MCF 10A (cell line): Measurements from ENCODE around the gene PBOV1. TPM values are rescaled to one million over a fixed set of nuclear protein-coding genes. Genes with fewer than 3 reads are reported as not detected.

Experiments
- BruUV-seq: library from RNA; stranded (reverse); fragments of 400-500 nt; replicated peaks from 2 replicates; lab custom pipeline; 2021; lab: Mats Ljungman, UMichigan
- CTCF ChIA-PET: fragments of 300-600 bp; sonication (Branson Sonifier 250); formaldehyde crosslinking; extraction: SDS; loops from one replicate; lab custom pipeline; 2021; ENCODE audit warnings: antibody characterized with exemption, inconsistent platforms; lab: Yijun Ruan, JAX
- POLR2A ChIA-PET: fragments of 300-600, 350-650 bp; sonication (Branson Sonifier 250); formaldehyde crosslinking; extraction: SDS; loops from one replicate; lab custom pipeline; 2020; ENCODE audit warnings: antibody characterized with exemption, inconsistent platforms; lab: Yijun Ruan, JAX
- DNase-seq: peaks from one replicate; pipeline ENCODE4 v3.0.0-alpha.2; 2018; ENCODE audit not compliant: unreplicated experiment
- H3K27ac Mint-ChIP-seq: one replicate; pipeline ENCODE4 v1.8.0; 2022; ENCODE audit warnings: mild to moderate bottlenecking, low read depth, mixed read lengths; ENCODE audit not compliant: unreplicated experiment
- H3K27me3 Mint-ChIP-seq: one replicate; pipeline ENCODE4 v1.8.0; 2022; ENCODE audit warnings: mixed read lengths; ENCODE audit not compliant: insufficient read depth, unreplicated experiment
- H3K36me3 Mint-ChIP-seq: one replicate; pipeline ENCODE4 v1.8.0; 2022; ENCODE audit warnings: mild to moderate bottlenecking, moderate library complexity, mixed read lengths; ENCODE audit not compliant: insufficient read depth, unreplicated experiment
- H3K4me1 Mint-ChIP-seq: one replicate; pipeline ENCODE4 v1.8.0; 2022; ENCODE audit warnings: mixed read lengths; ENCODE audit not compliant: insufficient read depth, unreplicated experiment
- H3K4me3 Mint-ChIP-seq: one replicate; pipeline ENCODE4 v1.8.0; 2022; ENCODE audit warnings: mild to moderate bottlenecking, moderate library complexity, mixed read lengths; ENCODE audit not compliant: unreplicated experiment
- H3K9me3 Mint-ChIP-seq: one replicate; pipeline ENCODE4 v1.8.0; 2022; ENCODE audit warnings: mixed read lengths; ENCODE audit not compliant: unreplicated experiment
- CTCF ChIP-seq: fragments of 200-600 bp; IDR thresholded peaks from one replicate; pipeline ENCODE4 v1.8.0; 2022; ENCODE audit warnings: antibody characterized with exemption, mild to moderate bottlenecking; ENCODE audit not compliant: unreplicated experiment
- intact Hi-C: fragments of 100-400 bp; cut with micrococcal nuclease; formaldehyde crosslinking; loops from 2 replicates; pipeline ENCODE4 v1.14.1; 2022
- total RNA-seq: library from RNA; stranded (reverse); gene quantifications from 2 replicates; pipeline ENCODE4 v1.2.3, GENCODE V29; 2022

The PBOV1 gene
- total RNA-seq, 1 experiment from 2014 or later, result not detected

GRCh38 chr6:138187156-138187555 is 31.1 kb downstream of the PBOV1 start:
- TF ChIP-seq CTCF, result no peak
- no peaks in the 10 kb centered on the region for H3K4me1 Mint-ChIP-seq
- no peaks in the 10 kb centered on the region for H3K27me3 Mint-ChIP-seq
- intact Hi-C loops, result no loop called here
- no peak overlapping the region for H3K4me3 Mint-ChIP-seq
- ChIA-PET CTCF (interaction anchor here (0.8 kb wide), 1 partner anchor 8 kb away, joined by 4 read pairs; no protein-coding TSS in a partner anchor), POLR2A (no interaction called here)
- H3K9me3 Mint-ChIP-seq, result no peaks in the 10 kb centered on the region
- DNase-seq, result no peak
- H3K27ac Mint-ChIP-seq, result no peak overlapping the region
- BruUV-seq, result no TSS peak
- H3K36me3 Mint-ChIP-seq, result no peaks in the 10 kb centered on the region

- no peaks in the 10 kb centered on the region for H3K36me3 Mint-ChIP-seq
- no peak for TF ChIP-seq CTCF
- H3K27ac Mint-ChIP-seq, result no peak overlapping the region
- H3K27me3 Mint-ChIP-seq, result no peaks in the 10 kb centered on the region
- no peaks in the 10 kb centered on the region for H3K4me1 Mint-ChIP-seq
- DNase-seq, result no peak
- H3K9me3 Mint-ChIP-seq, result no peaks in the 10 kb centered on the region
- ChIA-PET CTCF (interaction anchor here (0.9 kb wide), 1 partner anchor 25 kb away, joined by 4 read pairs; no protein-coding TSS in a partner anchor), POLR2A (interaction anchor here (0.6 kb wide), 1 partner anchor 515 kb away, joined by 3 read pairs; no protein-coding TSS in a partner anchor)
- no TSS peak for BruUV-seq
- H3K4me3 Mint-ChIP-seq, result no peak overlapping the region
- intact Hi-C loops, result no loop called here
Measured at GRCh38 chr6:138184230-138184629, 34.1 kb downstream of the PBOV1 start.

- no peaks in the 10 kb centered on the region for H3K36me3 Mint-ChIP-seq
- no peak for DNase-seq
- H3K4me3 Mint-ChIP-seq, result no peak overlapping the region
- ChIA-PET CTCF (interaction anchor here (0.9 kb wide), 1 partner anchor 25 kb away, joined by 4 read pairs; no protein-coding TSS in a partner anchor), POLR2A (interaction anchor here (0.6 kb wide), 1 partner anchor 516 kb away, joined by 3 read pairs; no protein-coding TSS in a partner anchor)
- TF ChIP-seq CTCF, result no peak
- intact Hi-C loops, result no loop called here
- H3K27me3 Mint-ChIP-seq, result no peaks in the 10 kb centered on the region
- H3K4me1 Mint-ChIP-seq, result no peaks in the 10 kb centered on the region
- no TSS peak for BruUV-seq
- no peak overlapping the region for H3K27ac Mint-ChIP-seq
- H3K9me3 Mint-ChIP-seq, result no peaks in the 10 kb centered on the region
Measured at GRCh38 chr6:138183790-138184134, 34.5 kb downstream of the PBOV1 start.

GRCh38 chr6:138182939-138183789 is 35.1 kb downstream of the PBOV1 start:
- H3K36me3 Mint-ChIP-seq, result no peaks in the 10 kb centered on the region
- CTCF ChIA-PET, result interaction anchor here (0.9 to 1.9 kb wide), 2 partner anchors 7 to 26 kb away, joined by 4 to 6 read pairs; no protein-coding TSS in a partner anchor
- no peak for DNase-seq
- no peaks in the 10 kb centered on the region for H3K27me3 Mint-ChIP-seq
- no peak for TF ChIP-seq CTCF
- H3K27ac Mint-ChIP-seq, result no peak overlapping the region
- no peaks in the 10 kb centered on the region for H3K4me1 Mint-ChIP-seq
- intact Hi-C loops, result no loop called here
- H3K9me3 Mint-ChIP-seq, result peaks cover 6% of the 10 kb centered on the region
- no TSS peak for BruUV-seq
- H3K4me3 Mint-ChIP-seq, result no peak overlapping the region
- POLR2A ChIA-PET, result interaction anchor here (0.6 kb wide), 1 partner anchor 502 kb away, joined by 3 read pairs; no protein-coding TSS in a partner anchor
